ENCODE measurements around the gene TIGAR.
A peak's percentile ranks its signal among the peaks of the same experiment; 100 is the strongest.

TIGAR gene

DNA sequence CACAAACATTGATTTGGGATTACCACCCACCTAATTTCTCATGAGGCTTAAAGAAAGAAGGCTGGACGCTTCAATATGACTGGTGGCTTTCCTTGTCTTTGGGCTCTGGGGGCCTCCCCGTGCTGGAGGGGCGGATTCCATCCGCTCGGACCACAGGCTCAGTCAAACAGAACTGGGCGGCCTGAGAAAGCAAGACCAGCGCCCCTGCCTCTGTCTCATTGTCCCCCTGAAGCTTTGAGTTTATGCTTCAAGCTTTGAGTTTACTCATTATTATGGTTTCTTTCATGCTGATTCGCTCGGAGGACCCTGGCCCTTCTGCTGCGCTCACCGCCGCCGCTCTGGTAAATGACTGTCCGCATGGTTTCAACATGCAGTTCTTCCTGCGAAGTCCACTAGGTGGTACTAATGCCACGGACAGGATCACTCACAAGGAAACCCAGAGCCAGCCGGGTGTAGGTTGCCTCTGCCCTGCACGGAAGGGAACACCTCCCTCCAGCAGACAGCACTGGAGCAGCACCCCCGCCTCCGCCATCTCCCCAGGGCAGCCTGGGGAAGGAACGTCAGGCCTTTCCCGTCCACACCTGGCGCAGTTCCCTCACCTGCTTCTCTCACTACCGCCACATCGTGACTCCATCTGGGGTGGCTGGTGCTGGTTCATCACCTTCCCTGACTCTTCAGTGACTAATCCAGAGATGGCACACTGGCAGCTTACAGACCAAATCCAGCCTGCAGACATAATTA lies 13.2 kb upstream of the TIGAR start:
- peak; percentile 29 for DNase-seq

GRCh38 chr12:4308334-4308950 lies 12.6 kb upstream of the TIGAR start:
- DNase-seq: no peak

- no peak for DNase-seq
These were observed 9.2 kb upstream of the TIGAR start for GRCh38 chr12:4311776-4312175.

GRCh38 chr12:4312251-4312650 lies 8.8 kb upstream of the TIGAR start:
- DNase-seq: no peak

- DNase-seq: no peak
These were observed 538 bp upstream of the TIGAR start for GRCh38 chr12:4320497-4320852.

DNA sequence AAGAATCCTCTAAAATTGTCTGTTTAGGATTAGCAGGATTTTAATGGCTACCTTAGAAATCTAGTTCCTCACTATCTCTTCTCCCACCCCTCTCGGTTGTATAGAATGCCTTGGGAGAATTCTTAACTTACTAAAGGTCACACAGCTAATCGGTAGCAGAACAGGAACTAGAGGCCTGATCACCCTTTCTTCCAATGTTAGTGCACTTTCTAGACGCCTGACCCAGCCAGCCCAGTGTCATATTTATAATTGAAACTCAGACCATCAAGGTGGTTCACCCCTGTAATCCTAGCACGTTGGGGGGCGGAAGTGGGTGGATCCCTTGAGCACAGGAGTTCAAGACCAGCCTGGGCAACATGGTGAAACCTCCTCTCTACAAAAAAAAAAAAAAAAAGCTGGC lies 1.7 kb downstream of the TIGAR start:
- DNase-seq: no peak

DNA sequence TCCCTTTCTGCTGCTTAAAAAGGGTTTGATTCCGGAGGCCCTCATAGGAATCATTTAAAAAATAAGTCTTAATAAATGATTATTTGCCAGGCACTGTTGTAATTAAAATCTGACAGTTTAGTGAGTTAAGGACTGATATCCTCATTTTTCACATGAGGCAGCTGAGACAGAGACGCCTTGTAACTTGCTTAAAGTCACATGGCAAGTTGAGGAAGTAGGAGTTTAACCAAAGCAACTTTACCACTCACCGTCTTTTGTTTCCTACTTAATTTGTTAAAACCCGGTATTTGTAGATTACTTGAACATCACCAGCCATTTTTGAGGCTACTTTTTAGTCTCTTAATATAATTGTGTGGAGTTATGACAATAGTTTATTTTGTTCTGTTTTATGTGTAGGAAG lies 2.4 kb downstream of the TIGAR start:
- no peak for DNase-seq

DNA sequence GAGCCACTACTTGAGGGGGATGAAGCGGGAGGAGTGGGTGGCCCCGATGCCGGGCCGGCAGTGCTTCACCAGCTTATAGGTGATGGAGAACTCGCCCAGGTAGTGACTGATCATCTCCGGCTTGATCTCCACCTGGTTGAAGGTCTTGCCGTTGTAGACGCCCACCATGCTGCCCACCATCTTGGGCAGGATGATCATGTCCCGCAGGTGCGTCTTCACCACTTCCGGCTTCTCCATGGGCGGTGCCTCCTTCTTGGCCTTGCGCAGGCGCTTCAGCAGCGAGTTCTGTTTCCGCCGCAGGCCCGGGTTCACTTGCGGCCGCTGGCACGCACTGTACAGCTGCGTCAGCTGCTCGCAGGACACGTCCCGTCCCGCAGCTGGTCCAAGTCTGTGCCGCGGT lies 3.4 kb downstream of the TIGAR start:
- DNase-seq: no peak

DNA sequence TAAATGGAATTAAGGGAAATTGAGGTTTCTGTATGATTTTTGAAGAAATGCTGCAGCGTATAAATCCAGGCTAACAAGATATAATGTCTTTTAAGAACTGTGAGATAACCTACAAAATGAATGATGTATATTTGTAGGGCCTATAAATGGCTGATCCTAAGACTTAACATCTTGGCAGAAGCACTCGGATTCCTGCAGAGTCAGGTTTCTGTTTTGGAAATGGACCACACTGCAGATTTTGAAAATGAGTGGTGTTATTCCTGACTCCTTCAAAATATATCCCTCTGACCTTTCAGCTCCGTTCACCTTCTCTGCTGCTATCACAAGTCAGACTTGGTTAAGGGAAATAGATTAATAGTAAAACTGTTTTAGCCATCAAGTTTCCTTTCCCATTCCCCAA lies 5.0 kb downstream of the TIGAR start:
- DNase-seq: no peak

DNA sequence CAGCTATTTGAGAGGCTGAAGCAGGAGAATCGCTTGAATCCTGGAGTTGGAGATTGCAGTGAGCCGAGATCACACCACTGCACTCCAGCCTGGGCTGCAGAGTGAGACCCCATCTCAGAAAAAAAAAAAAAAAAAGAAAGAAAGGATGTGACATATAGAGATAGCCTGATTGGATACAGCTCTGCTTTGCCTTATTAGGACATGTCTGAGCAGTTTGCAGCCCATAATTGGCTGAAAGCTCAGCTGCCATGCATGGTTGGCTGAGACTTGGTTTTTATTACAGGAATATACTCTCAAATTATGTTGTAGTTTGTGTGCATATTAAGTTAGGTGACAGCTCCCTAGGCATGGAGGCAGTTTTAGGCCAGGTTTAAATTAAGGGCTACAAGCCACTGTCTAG lies 6.3 kb downstream of the TIGAR start:
- DNase-seq: no peak

GRCh38 chr12:4330203-4330602 lies 9.2 kb downstream of the TIGAR start:
- no peak for DNase-seq

GRCh38 chr12:4331221-4331620 lies 10.2 kb downstream of the TIGAR start:
- DNase-seq: no peak

- no peak for DNase-seq
These were observed 10.8 kb downstream of the TIGAR start for GRCh38 chr12:4331842-4332241.

GRCh38 chr12:4346931-4347330 lies 25.9 kb downstream of the TIGAR start:
- DNase-seq: no peak

DNA sequence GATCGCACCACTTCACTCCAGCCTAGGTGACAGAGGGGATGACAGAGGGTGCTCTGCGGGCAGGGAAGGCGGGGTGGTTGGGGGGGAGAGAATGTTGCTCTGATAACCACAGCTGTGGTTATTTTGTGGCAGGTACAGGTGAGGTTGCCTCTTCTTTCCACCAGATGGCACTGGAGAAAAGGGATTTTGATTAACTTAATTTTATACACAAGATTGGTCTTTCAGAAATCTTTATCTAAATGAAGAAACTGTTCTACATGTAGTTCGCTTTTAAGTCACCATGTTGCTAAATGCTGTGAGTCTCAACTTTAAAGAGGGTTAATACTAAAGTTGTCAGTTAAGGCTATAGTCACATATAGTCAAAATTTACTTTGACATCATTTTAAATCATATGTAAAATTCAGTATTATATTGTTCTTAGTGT lies 32.8 kb downstream of the TIGAR start:
- no peak for DNase-seq

DNA sequence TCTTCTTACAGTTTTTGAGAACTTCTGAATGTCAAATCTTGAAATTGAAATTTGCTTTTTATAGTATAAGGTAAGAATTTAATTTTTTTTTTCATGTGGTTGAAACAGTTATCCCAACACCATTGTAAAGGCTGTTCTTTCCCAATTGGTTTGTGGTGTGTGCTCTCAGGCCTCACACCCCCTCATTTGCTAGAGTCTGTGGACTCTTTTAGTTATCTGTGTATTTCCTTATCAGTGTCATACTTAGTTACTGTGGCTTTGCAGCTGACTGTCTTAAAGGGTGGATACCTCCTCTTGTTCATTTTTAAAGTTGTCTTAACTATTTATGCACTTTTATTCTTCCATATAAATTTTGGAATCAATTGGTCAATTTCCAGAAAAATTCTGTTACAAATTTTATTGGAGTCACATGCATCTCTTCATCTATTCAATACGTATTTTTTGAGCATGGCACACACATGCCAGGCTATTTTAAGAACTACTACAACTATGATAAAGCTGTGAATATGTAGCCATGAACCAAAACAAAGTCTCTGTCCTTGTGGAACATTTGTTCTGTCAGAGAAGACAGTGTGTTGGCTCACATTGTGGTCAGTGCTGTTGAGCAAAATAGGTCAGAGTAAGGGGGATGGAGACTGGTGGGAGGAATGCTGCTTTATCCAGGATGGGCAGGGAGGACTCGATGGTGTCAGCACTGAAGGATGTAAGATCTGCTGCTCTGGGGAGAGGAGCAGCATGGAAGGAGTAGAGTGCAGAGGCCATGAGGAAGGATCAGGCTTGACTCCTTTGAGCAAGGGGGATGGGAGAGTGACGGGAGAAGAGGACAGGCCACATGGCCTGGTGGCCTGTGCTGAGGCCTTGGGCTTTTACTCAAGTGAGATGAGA lies 34.4 kb downstream of the TIGAR start:
- no peak for DNase-seq

DNA sequence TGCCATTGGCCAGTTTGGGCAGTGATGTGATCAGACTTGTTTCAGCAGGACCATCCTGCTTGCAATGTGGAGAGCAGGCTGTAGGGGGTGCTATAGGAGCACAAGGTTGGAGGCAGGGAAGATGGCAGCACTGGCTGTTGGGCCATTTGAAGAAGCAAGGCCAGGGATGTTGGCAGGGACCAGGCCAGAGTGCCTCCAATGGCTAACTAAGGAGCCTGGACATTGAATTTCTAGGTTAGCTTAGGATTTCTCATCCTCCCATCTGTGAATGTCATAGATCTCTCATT lies 35.0 kb downstream of the TIGAR start:
- DNase-seq: no peak

DNA sequence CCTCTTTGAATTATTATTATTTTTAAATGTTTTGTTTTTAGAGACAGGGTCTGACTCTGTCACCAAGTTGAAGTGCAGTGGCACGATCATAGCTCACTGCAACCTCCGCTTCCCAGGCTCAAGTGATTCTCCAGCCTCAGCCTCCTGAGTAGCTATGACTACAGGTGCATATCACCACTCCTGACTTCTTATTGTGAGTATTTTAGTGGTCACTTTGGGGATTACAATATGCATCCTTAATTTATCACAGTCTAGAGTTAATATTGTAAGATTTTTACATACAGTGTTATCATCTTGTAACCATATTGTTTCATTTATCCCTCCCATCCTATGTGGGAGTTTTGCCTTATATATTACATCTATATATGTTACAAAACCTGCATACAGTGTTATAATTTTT lies 45.1 kb downstream of the TIGAR start:
- no peak for DNase-seq

GRCh38 chr12:4369548-4369947 lies 48.5 kb downstream of the TIGAR start:
- no peak for DNase-seq

DNA sequence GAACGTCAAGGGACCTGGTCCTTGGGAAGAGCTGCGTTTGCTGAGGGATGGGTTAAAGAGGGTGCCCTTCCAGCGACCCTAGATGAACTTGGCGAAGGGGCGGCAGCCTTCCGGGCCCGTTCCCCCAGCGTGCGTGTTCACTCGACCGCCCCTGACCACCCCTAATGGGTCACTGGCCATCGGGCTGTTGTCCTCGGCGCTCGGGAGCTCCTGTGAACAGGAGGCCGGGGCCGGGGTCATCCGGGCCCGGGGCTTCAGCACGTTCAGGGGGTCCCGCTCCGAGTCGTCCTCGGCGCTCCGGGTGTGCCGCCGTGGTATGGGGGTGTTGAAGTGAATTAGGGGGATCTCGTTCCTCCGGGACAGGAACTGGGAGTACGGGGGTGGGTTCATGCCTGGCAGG lies 49.3 kb downstream of the TIGAR start:
- no peak for DNase-seq

- DNase-seq: no peak
These were observed 51.6 kb downstream of the TIGAR start for GRCh38 chr12:4372653-4373052.

GRCh38 chr12:4375449-4375848 lies 54.4 kb downstream of the TIGAR start:
- no peak for DNase-seq

DNA sequence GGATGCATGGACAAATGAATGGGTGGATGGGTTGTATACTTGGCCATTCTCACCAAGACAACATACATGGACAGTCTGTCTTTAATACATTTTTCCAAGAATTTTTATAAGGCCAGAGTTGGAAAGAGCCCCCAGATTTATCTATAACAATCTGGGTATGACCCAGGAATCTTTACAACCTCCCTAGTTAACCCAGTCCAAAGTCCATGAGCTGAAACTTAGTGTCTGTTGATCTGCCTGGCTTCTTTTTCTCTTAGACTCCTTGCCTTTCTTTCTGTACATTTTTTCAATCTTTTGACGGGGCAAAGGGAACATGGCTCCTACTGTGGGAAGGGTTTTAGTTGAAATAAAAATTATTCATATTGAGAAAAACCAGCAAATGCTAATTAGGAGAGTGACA lies 57.8 kb downstream of the TIGAR start:
- DNase-seq: no peak

DNA sequence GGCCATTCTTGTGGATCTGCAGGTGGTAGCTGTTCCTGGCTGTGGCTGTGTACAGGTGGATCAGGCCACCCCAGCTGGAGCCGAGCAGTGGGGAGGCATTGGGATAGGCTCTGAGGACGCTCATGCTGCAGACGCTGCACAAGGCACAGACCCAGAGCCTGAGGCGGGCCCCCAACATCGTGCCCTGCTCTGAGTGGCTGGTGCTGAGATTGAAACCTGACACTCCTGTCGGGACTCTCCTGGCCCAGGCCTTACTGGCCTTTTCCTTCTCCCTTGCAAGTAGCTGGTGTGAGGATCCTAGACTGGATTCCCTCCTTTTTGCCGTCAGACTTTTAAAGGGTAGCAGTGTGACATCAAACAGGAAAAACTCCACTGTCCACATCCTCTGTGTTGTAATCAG lies 58.4 kb downstream of the TIGAR start, which contains the start of gene FGF23:
TSS of gene FGF23 (minus strand) at position 308 of the 400 bp plus-strand sequence. CDS start at position 178, 130 bp downstream.
- DNase-seq: no peak

Measured in T1000 (cell line).